ENCODE measurements around the gene IFI30. TPM values are rescaled to one million over a fixed set of nuclear protein-coding genes. Genes with fewer than 3 reads are reported as not detected.
A peak's percentile ranks its signal among the peaks of the same experiment; 100 is the strongest.

The IFI30 gene
- total RNA-seq, 1 donor from 2014 or later = not detected

GRCh38 chr19:18190278-18190677 lies 16.7 kb downstream of the IFI30 start:
- H3K27me3 Mint-ChIP-seq (ENCODE audit: unreplicated experiment) = peaks cover 7% of the 10 kb centered on the region
- peaks cover 9% of the 10 kb centered on the region for H3K4me1 Mint-ChIP-seq (ENCODE audit: unreplicated experiment)
- H3K27ac Mint-ChIP-seq (ENCODE audit: unreplicated experiment) = no peak overlapping the region
- H3K9me3 Mint-ChIP-seq (ENCODE audit: unreplicated experiment) = no peaks in the 10 kb centered on the region
- H3K36me3 Mint-ChIP-seq (ENCODE audit: low read depth, unreplicated experiment) = no peaks in the 10 kb centered on the region
- TF ChIP-seq CTCF (IDR thresholded peaks at IDR 0.05; ENCODE audit: unreplicated experiment) = no peak
- H3K4me3 Mint-ChIP-seq (ENCODE audit: unreplicated experiment) = no peak overlapping the region
- DNase-seq (ENCODE audit: low spot score) = no peak

GRCh38 chr19:18191640-18192062 lies 18.0 kb downstream of the IFI30 start:
- Mint-ChIP-seq H3K36me3 (ENCODE audit: low read depth, unreplicated experiment) (no peaks in the 10 kb centered on the region), H3K9me3 (ENCODE audit: unreplicated experiment) (no peaks in the 10 kb centered on the region), H3K27me3 (ENCODE audit: unreplicated experiment) (peaks cover 7% of the 10 kb centered on the region), H3K27ac (ENCODE audit: unreplicated experiment) (peak overlapping the region; percentile 40), H3K4me1 (ENCODE audit: unreplicated experiment) (peaks cover 9% of the 10 kb centered on the region), H3K4me3 (ENCODE audit: unreplicated experiment) (peak overlapping the region; percentile 79)
- no peak for DNase-seq (ENCODE audit: low spot score)
- TF ChIP-seq CTCF (IDR thresholded peaks at IDR 0.05; ENCODE audit: unreplicated experiment) = no peak

- H3K27ac Mint-ChIP-seq (ENCODE audit: unreplicated experiment) = peak within 1 kb of the TSS; percentile 61
Measured at GRCh38 chr19:18192673-18193387, 19.2 kb downstream of the IFI30 start, which contains the start of gene MPV17L2. Gene MPV17L2, plus strand, starts transcription at chr19:18193218. Its CDS starts 64 bp downstream, at chr19:18193282.

GRCh38 chr19:18193388-18194180 lies 20.0 kb downstream of the IFI30 start:
- peak; percentile 29 for DNase-seq (ENCODE audit: low spot score)
- peaks cover 9% of the 10 kb centered on the region for H3K4me1 Mint-ChIP-seq (ENCODE audit: unreplicated experiment)
- peak overlapping the region; percentile 61 for H3K27ac Mint-ChIP-seq (ENCODE audit: unreplicated experiment)
- peaks cover 10% of the 10 kb centered on the region for H3K27me3 Mint-ChIP-seq (ENCODE audit: unreplicated experiment)
- H3K36me3 Mint-ChIP-seq (ENCODE audit: low read depth, unreplicated experiment) = no peaks in the 10 kb centered on the region
- H3K4me3 Mint-ChIP-seq (ENCODE audit: unreplicated experiment) = peak overlapping the region; percentile 90
- TF ChIP-seq CTCF (IDR thresholded peaks at IDR 0.05; ENCODE audit: unreplicated experiment) = no peak
- H3K9me3 Mint-ChIP-seq (ENCODE audit: unreplicated experiment) = no peaks in the 10 kb centered on the region

More at GRCh38 chr19:18192673-18193387, 19.2 kb downstream of the IFI30 start, which contains the start of gene MPV17L2:
- TF ChIP-seq CTCF (IDR thresholded peaks at IDR 0.05; ENCODE audit: unreplicated experiment) = no peak
- no peaks in the 10 kb centered on the region for H3K36me3 Mint-ChIP-seq (ENCODE audit: low read depth, unreplicated experiment)
- H3K27me3 Mint-ChIP-seq (ENCODE audit: unreplicated experiment) = peaks cover 7% of the 10 kb centered on the region
- H3K9me3 Mint-ChIP-seq (ENCODE audit: unreplicated experiment) = no peaks in the 10 kb centered on the region
- peak; percentile 97 for DNase-seq (ENCODE audit: low spot score)
- H3K4me3 Mint-ChIP-seq (ENCODE audit: unreplicated experiment) = peak within 1 kb of the TSS; percentile 90
- peaks cover 9% of the 10 kb centered on the region for H3K4me1 Mint-ChIP-seq (ENCODE audit: unreplicated experiment)

Measured in endothelial cell (in vitro differentiated cells).